ENCODE results near the gene NUCKS1. TPM values are rescaled to one million over a fixed set of nuclear protein-coding genes. Genes with fewer than 3 reads are reported as not detected.

Gene NUCKS1
- total and polyA plus RNA-seq, 2 of the 8 experiments (the other 6 are each of a cell fraction or from before 2014, with no cell fraction given) = 126 to 461 TPM

Small RNA genes within 50 kb of the gene (small RNA-seq; reads per million reads assigned to genes)
- not detected for gene RF00017 (ENCODE audit: insufficient read depth)
- not detected for gene RF00139 (ENCODE audit: insufficient read depth)

Other genes with a start within 250 kb of the NUCKS1 start
- 40.9 and 44.0 TPM in 2 replicates for gene CDK18, start 245.5 kb downstream of the NUCKS1 start, total RNA-seq (2021; fragmentation: NEBNext Ultra II Directional; extraction: Animal tissue kit (Norgen Biotek cat#: 25700))
- gene CDK18, start 245.5 kb downstream of the NUCKS1 start, polyA plus RNA-seq (2011; rRNA removed) = 31.2 and 50.3 TPM in 2 replicates
- gene ELK4, start 118.2 kb downstream of the NUCKS1 start, total RNA-seq (2021; fragmentation: NEBNext Ultra II Directional; extraction: Animal tissue kit (Norgen Biotek cat#: 25700)) = 23.3 and 26.3 TPM in 2 replicates
- gene ELK4, start 118.2 kb downstream of the NUCKS1 start, polyA plus RNA-seq (2011; rRNA removed) = 2.5 and 2.9 TPM in 2 replicates
- 12.5 and 13.0 TPM in 2 replicates for gene SLC45A3, start 69.7 kb downstream of the NUCKS1 start, total RNA-seq (2021; fragmentation: NEBNext Ultra II Directional; extraction: Animal tissue kit (Norgen Biotek cat#: 25700))
- 14.3 and 19.7 TPM in 2 replicates for gene SLC45A3, start 69.7 kb downstream of the NUCKS1 start, polyA plus RNA-seq (2011; rRNA removed)
- gene RAB29, start 25.3 kb upstream of the NUCKS1 start, total RNA-seq (2021; fragmentation: NEBNext Ultra II Directional; extraction: Animal tissue kit (Norgen Biotek cat#: 25700)) = 16.4 and 17.3 TPM in 2 replicates
- 9.7 and 10.1 TPM in 2 replicates for gene RAB29, start 25.3 kb upstream of the NUCKS1 start, polyA plus RNA-seq (2011; rRNA removed)
- gene SLC41A1, start 63.0 kb upstream of the NUCKS1 start, total RNA-seq (2021; fragmentation: NEBNext Ultra II Directional; extraction: Animal tissue kit (Norgen Biotek cat#: 25700)) = 42.3 and 43.2 TPM in 2 replicates
- 34.1 and 41.2 TPM in 2 replicates for gene SLC41A1, start 63.0 kb upstream of the NUCKS1 start, polyA plus RNA-seq (2011; rRNA removed)
- gene PM20D1, start 100.0 kb upstream of the NUCKS1 start, total RNA-seq (2021; fragmentation: NEBNext Ultra II Directional; extraction: Animal tissue kit (Norgen Biotek cat#: 25700)) = not detected in 2 replicates
- 0.05 TPM in 1 of 2 replicates, not detected in the other for gene PM20D1, start 100.0 kb upstream of the NUCKS1 start, polyA plus RNA-seq (2011; rRNA removed)
- not detected in 2 replicates for gene SLC26A9, start 193.3 kb upstream of the NUCKS1 start, total RNA-seq (2021; fragmentation: NEBNext Ultra II Directional; extraction: Animal tissue kit (Norgen Biotek cat#: 25700))
- gene SLC26A9, start 193.3 kb upstream of the NUCKS1 start, polyA plus RNA-seq (2011; rRNA removed) = 0.03 TPM in 1 of 2 replicates, not detected in the other

Data from H1 (cell line).